HepG2 (cell line): ENCODE measurements around the gene IFIT1B. TPM values are rescaled to one million over a fixed set of nuclear protein-coding genes. Genes with fewer than 3 reads are reported as not detected.

Experiments used
- ATAC-seq: fragments of 200-7000 bp; cut with Tn5 transposase; 3 replicates; pipeline ENCODE4 v1.9.1; 2020; ENCODE audit warnings: mild to moderate bottlenecking, moderate library complexity
- BruUV-seq: library from RNA; stranded (reverse); fragments of 400-500 nt; replicated peaks from 2 replicates; lab custom pipeline; 2021; lab: Mats Ljungman, UMichigan
- CTCF ChIA-PET: fragments of 300-600 bp; formaldehyde crosslinking; extraction: SDS; loops from one replicate; lab custom pipeline; 2021; ENCODE audit warnings: low total read pairs, inconsistent platforms, low intra/inter-chr PET ratio; lab: Yijun Ruan, JAX
- POLR2A ChIA-PET: fragments of 350-600 bp; sonication (Branson Sonifier 250); formaldehyde crosslinking; loops from one replicate; lab custom pipeline; 2020; ENCODE audit warnings: antibody characterized with exemption, inconsistent platforms; lab: Yijun Ruan, JAX
- DNase-seq: peaks from one replicate; pipeline ENCODE4 v3.0.0-alpha.2; 2015; ENCODE audit warnings: low spot score
- FAIRE-seq: peaks from 3 replicates; lab custom pipeline; 2011; peaks lifted over from hg19 to GRCh38; lab: Jason Lieb, UNC
- H2AFZ ChIP-seq: one replicate; pipeline ENCODE4 v1.6.1; 2011; ENCODE audit warnings: low read length, inconsistent platforms
- H3K27ac ChIP-seq: fragments of 300-600 bp; 3 replicates; pipeline ENCODE4 v1.8.0; 2011; ENCODE audit warnings: mixed run types, mild to moderate bottlenecking, mixed read lengths, low read length, inconsistent platforms; ENCODE audit not compliant: insufficient read depth; ENCODE audit errors: extremely low read length
- H3K27me3 ChIP-seq, 2 experiments: fragments of 200-600 bp in 1 of 2; 2 replicates in 1 of 2; 3 replicates in 1 of 2; pipeline versions ENCODE4 v1.6.0 to v1.8.0; 2011; ENCODE audit warnings: low read length in 2 of 2, mild to moderate bottlenecking in 2 of 2, moderate library complexity in 2 of 2, inconsistent platforms in 1 of 2; ENCODE audit not compliant: insufficient read depth in 2 of 2, control insufficient read depth in 1 of 2
- H3K36me3 ChIP-seq, 2 experiments: fragments of 200-600 bp in 1 of 2; replicated peaks in 1 of 2; 2 replicates in 1 of 2; 3 replicates in 1 of 2; pipeline versions ENCODE4 v1.5.1 to v1.8.0; 2011; ENCODE audit warnings: low read length in 2 of 2, inconsistent platforms in 1 of 2; ENCODE audit not compliant: insufficient read depth in 2 of 2, control insufficient read depth in 1 of 2
- H3K4me1 ChIP-seq: 2 replicates; pipeline ENCODE4 v1.5.1; 2012; ENCODE audit warnings: low read length, inconsistent platforms; ENCODE audit not compliant: insufficient read depth
- H3K4me2 ChIP-seq: 2 replicates; pipeline ENCODE4 v1.6.0; 2011; ENCODE audit warnings: low read depth, low read length, inconsistent platforms
- H3K4me3 ChIP-seq, 3 experiments: fragments of 200-600 bp in 1 of 3; sonication (generic), shearing (Covaris generic) in 1 of 3; replicated peaks in 1 of 3; 2 replicates each; pipeline ENCODE4 v1.5.1; 2011 to 2016; ENCODE audit warnings: low read length in 3 of 3, inconsistent platforms in 2 of 3, low read depth in 2 of 3, mild to moderate bottlenecking in 2 of 3, control low read depth in 1 of 3, mixed read lengths in 1 of 3; ENCODE audit not compliant: insufficient read depth in 1 of 3
- H3K79me2 ChIP-seq: one replicate; pipeline ENCODE4 v1.6.1; 2011; ENCODE audit warnings: low read length, inconsistent platforms; ENCODE audit not compliant: insufficient read depth
- H3K9ac ChIP-seq: 2 replicates; pipeline ENCODE4 v1.6.0; 2011; ENCODE audit warnings: mild to moderate bottlenecking, low read depth, low read length, inconsistent platforms; ENCODE audit not compliant: insufficient read depth
- H3K9me3 ChIP-seq: 2 replicates; pipeline ENCODE4 v1.5.1; 2012; ENCODE audit warnings: mild to moderate bottlenecking, low read length
- H4K20me1 ChIP-seq: 2 replicates; pipeline ENCODE4 v1.6.0; 2011; ENCODE audit warnings: inconsistent platforms, mild to moderate bottlenecking, low read length, moderate library complexity; ENCODE audit not compliant: insufficient read depth
- BCL6 ChIP-seq: IDR thresholded peaks from 2 replicates; pipeline ENCODE4 v1.6.1; 2016; ENCODE audit warnings: missing genetic modification reagents, missing compliant biosample characterization
- CBX1 ChIP-seq: IDR thresholded peaks from one replicate; pipeline ENCODE4 v1.6.1; 2016; ENCODE audit warnings: antibody characterized with exemption, low read depth
- CCAR2 ChIP-seq: fragments of 200-400 bp; formaldehyde crosslinking; optimal IDR thresholded peaks from 2 replicates; pipeline ENCODE3; 2018; ENCODE audit warnings: low read depth, mild to moderate bottlenecking, low read length, moderate library complexity
- GFI1 ChIP-seq: sonication (generic); formaldehyde crosslinking; IDR thresholded peaks from 2 replicates; pipeline ENCODE4 v1.5.0; 2020; ENCODE audit warnings: missing genetic modification reagents, mild to moderate bottlenecking, borderline replicate concordance
- HOXA5 ChIP-seq: sonication (generic); formaldehyde crosslinking; IDR thresholded peaks from 2 replicates; pipeline ENCODE4 v1.4.0; 2020; ENCODE audit warnings: missing genetic modification reagents
- PHF21A ChIP-seq: sonication (generic); formaldehyde crosslinking; IDR thresholded peaks from 2 replicates; pipeline ENCODE4 v1.5.0; 2020; ENCODE audit warnings: mild to moderate bottlenecking, missing genetic modification reagents
- RARA ChIP-seq: IDR thresholded peaks from 2 replicates; pipeline ENCODE4 v1.6.1; 2016; ENCODE audit warnings: missing genetic modification reagents, missing compliant biosample characterization
- SOX13 ChIP-seq, 3 experiments: fragments of 450-650 bp in 1 of 3; sonication (generic) in 1 of 3; formaldehyde crosslinking in 1 of 3; IDR thresholded peaks in 2 of 3; conservative IDR thresholded peaks in 1 of 3; 2 replicates each; pipeline versions ENCODE4 v1.5.0 to v1.6.1; 2016 to 2020; ENCODE audit warnings: antibody characterized with exemption in 1 of 3, mild to moderate bottlenecking in 1 of 3, missing compliant biosample characterization in 1 of 3, missing genetic modification reagents in 1 of 3, moderate library complexity in 1 of 3
- SRY ChIP-seq: sonication (generic); formaldehyde crosslinking; IDR thresholded peaks from 2 replicates; pipeline ENCODE4 v1.8.0; 2022; ENCODE audit warnings: mild to moderate bottlenecking, missing genetic modification reagents
- ZFP37 ChIP-seq: sonication (generic); formaldehyde crosslinking; IDR thresholded peaks from 2 replicates; pipeline ENCODE4 v1.4.0; 2020; ENCODE audit warnings: missing genetic modification reagents, borderline replicate concordance
- ZNF446 ChIP-seq: sonication (generic); formaldehyde crosslinking; IDR thresholded peaks from 2 replicates; pipeline ENCODE4 v1.5.0; 2020; ENCODE audit warnings: mild to moderate bottlenecking, missing genetic modification reagents
- ZNF850 ChIP-seq: sonication (generic); formaldehyde crosslinking; conservative IDR thresholded peaks from 2 replicates; pipeline ENCODE4 v1.9.0; 2021; ENCODE audit warnings: mild to moderate bottlenecking, missing genetic modification reagents
- WGBS: methylation state at CpG from one replicate; pipeline ENCODE4 v1.1.6; 2017; ENCODE audit warnings: low lambda C conversion rate; 5-methylcytosine and 5-hydroxymethylcytosine counted together
- in situ Hi-C: cut with HindIII; loops from 2 replicates; pipeline ENCODE4 v1.10.0; 2017; ENCODE audit warnings: low pct_unique_long_range_greater_than_20kb; ENCODE audit not compliant: extremely low pct_ligation_motif_present
- intact Hi-C: fragments of 100-400 bp; cut with micrococcal nuclease; formaldehyde crosslinking; loops from one replicate; pipeline ENCODE4 v1.10.0; 2022; ENCODE audit not compliant: unreplicated experiment
- polyA plus RNA-seq, 8 experiments: library from polyadenylated mRNA; depleted of rRNA in 3 of 8; stranded (reverse) in 7 of 8; unstranded in 1 of 8; fragments of >200 nt; fragmentation: Illumina TruSeq in 4 of 8; extraction: Trizol in 4 of 8; gene quantifications; 2 replicates each; pipeline versions ENCODE4 v1.2.1 to v1.2.3, GENCODE V29; 2011 to 2016; ENCODE audit warnings: low read depth in 4 of 8, missing spikeins in 1 of 8, mixed read lengths in 1 of 8; ENCODE audit not compliant: insufficient read depth in 1 of 8
- total RNA-seq, 5 experiments: library from RNA; depleted of rRNA; stranded (reverse); fragments of >200 nt; fragmentation: Illumina TruSeq; extraction: Trizol; gene quantifications; 2 replicates each; pipeline ENCODE4 v1.2.3, GENCODE V29; 2016; ENCODE audit warnings: low read depth in 1 of 5
- TF ChIP-seq, protein P1 (sequence below), 2 experiments: sonication (generic) in 1 of 2; formaldehyde crosslinking in 1 of 2; IDR thresholded peaks; 2 replicates each; pipeline versions ENCODE4 v1.6.1 to v1.9.0; 2014 to 2022; ENCODE audit warnings: antibody characterized with exemption in 1 of 2, borderline replicate concordance in 1 of 2, inconsistent platforms in 1 of 2, low read depth in 1 of 2, missing genetic modification reagents in 1 of 2
- TF ChIP-seq, protein P2 (sequence below): sonication (generic); formaldehyde crosslinking; conservative IDR thresholded peaks from 2 replicates; pipeline ENCODE4 v1.8.1; 2023; ENCODE audit warnings: missing genetic modification reagents
- TF ChIP-seq, protein P3 (sequence below): sonication (generic); formaldehyde crosslinking; IDR thresholded peaks from 2 replicates; pipeline ENCODE4 v1.8.1; 2023; ENCODE audit warnings: missing genetic modification reagents, mild to moderate bottlenecking, borderline replicate concordance
- TF ChIP-seq, protein P4 (sequence below): sonication (generic); formaldehyde crosslinking; IDR thresholded peaks from 2 replicates; pipeline ENCODE4 v1.4.0; 2020; ENCODE audit warnings: missing genetic modification reagents

IFIT1B gene
- total and polyA plus RNA-seq, 2 of the 13 experiments (the other 11 are each of a cell fraction or from before 2014, with no cell fraction given), result not detected

DNA sequence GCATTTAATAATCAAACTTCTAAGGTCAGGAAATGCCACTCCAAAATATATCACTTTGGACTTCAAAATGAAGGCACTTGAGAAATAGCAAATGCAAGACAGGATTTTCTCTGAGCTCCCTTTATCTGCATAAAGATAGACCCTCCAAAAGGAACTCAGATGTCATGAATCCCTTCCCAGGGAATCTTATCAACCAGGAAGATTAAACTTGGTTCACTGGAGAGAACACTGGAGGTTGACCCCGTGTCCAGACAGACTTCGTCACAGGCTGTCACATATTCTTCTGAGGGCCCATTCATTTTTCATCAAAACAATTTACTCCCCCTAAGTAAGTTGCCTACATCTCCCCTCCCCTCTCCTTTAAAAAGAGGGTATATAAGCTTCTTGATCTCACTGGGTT is 28.9 kb upstream of the IFIT1B start:
- H3K27ac ChIP-seq, result no peak overlapping the region
- H3K9ac ChIP-seq, result no peak overlapping the region
- DNase-seq (no peak), ATAC-seq (no peak), FAIRE-seq (no peak)
- ChIA-PET CTCF (no interaction called here), POLR2A (no interaction called here)
- peaks cover 78% of the 10 kb centered on the region for H3K4me1 ChIP-seq
- no peaks in the 10 kb centered on the region for H3K79me2 ChIP-seq
- H3K9me3 ChIP-seq, result no peaks in the 10 kb centered on the region
- no peaks in the 10 kb centered on the region for H4K20me1 ChIP-seq
- no peak overlapping the region for H3K4me3 ChIP-seq
- H3K27me3 ChIP-seq, result no peaks in the 10 kb centered on the region
- H2AFZ ChIP-seq, result no peak overlapping the region
- in situ Hi-C loops, result no loop called here
- no TSS peak for BruUV-seq
- no peaks in the 10 kb centered on the region for H3K36me3 ChIP-seq
- 65% methylated on average over 2 of the region's 2 CpGs for WGBS
- intact Hi-C loops, result no loop called here
- H3K4me2 ChIP-seq, result no peak overlapping the region
- TF ChIP-seq CBX1, result no peak
- no peak for TF ChIP-seq GFI1 (CRISPR knock-in tag)
- no peak for TF ChIP-seq CCAR2
- TF ChIP-seq HOXA5 (CRISPR knock-in tag), result no peak
- TF ChIP-seq ZNF446 (CRISPR knock-in tag), result no peak
- no peak for TF ChIP-seq RARA (CRISPR knock-in tag)
- TF ChIP-seq ZFP37 (CRISPR knock-in tag), result no peak
- TF ChIP-seq SOX13 (IDR thresholded peaks at IDR 0.05), result no peak
- TF ChIP-seq SOX13 (CRISPR knock-in tag; conservative IDR thresholded peaks at IDR 0.05 in 1 of 2, IDR thresholded peaks at IDR 0.05 in 1 of 2), result no peak
- no peak for TF ChIP-seq BCL6 (CRISPR knock-in tag)
- TF ChIP-seq SRY (CRISPR knock-in tag), result no peak
- no peak for TF ChIP-seq ZNF850
- TF ChIP-seq, protein P1, sequence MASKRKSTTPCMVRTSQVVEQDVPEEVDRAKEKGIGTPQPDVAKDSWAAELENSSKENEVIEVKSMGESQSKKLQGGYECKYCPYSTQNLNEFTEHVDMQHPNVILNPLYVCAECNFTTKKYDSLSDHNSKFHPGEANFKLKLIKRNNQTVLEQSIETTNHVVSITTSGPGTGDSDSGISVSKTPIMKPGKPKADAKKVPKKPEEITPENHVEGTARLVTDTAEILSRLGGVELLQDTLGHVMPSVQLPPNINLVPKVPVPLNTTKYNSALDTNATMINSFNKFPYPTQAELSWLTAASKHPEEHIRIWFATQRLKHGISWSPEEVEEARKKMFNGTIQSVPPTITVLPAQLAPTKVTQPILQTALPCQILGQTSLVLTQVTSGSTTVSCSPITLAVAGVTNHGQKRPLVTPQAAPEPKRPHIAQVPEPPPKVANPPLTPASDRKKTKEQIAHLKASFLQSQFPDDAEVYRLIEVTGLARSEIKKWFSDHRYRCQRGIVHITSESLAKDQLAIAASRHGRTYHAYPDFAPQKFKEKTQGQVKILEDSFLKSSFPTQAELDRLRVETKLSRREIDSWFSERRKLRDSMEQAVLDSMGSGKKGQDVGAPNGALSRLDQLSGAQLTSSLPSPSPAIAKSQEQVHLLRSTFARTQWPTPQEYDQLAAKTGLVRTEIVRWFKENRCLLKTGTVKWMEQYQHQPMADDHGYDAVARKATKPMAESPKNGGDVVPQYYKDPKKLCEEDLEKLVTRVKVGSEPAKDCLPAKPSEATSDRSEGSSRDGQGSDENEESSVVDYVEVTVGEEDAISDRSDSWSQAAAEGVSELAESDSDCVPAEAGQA (IDR thresholded peaks at IDR 0.05; ENCODE audit: low read depth), result no peak
- TF ChIP-seq, protein P1 (CRISPR knock-in tag; IDR thresholded peaks at IDR 0.05; ENCODE audit: borderline replicate concordance), result no peak
- TF ChIP-seq, protein P2, sequence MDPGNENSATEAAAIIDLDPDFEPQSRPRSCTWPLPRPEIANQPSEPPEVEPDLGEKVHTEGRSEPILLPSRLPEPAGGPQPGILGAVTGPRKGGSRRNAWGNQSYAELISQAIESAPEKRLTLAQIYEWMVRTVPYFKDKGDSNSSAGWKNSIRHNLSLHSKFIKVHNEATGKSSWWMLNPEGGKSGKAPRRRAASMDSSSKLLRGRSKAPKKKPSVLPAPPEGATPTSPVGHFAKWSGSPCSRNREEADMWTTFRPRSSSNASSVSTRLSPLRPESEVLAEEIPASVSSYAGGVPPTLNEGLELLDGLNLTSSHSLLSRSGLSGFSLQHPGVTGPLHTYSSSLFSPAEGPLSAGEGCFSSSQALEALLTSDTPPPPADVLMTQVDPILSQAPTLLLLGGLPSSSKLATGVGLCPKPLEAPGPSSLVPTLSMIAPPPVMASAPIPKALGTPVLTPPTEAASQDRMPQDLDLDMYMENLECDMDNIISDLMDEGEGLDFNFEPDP (CRISPR knock-in tag), result no peak
- TF ChIP-seq, protein P3, sequence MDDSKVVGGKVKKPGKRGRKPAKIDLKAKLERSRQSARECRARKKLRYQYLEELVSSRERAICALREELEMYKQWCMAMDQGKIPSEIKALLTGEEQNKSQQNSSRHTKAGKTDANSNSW, result no peak
- TF ChIP-seq, protein P4, sequence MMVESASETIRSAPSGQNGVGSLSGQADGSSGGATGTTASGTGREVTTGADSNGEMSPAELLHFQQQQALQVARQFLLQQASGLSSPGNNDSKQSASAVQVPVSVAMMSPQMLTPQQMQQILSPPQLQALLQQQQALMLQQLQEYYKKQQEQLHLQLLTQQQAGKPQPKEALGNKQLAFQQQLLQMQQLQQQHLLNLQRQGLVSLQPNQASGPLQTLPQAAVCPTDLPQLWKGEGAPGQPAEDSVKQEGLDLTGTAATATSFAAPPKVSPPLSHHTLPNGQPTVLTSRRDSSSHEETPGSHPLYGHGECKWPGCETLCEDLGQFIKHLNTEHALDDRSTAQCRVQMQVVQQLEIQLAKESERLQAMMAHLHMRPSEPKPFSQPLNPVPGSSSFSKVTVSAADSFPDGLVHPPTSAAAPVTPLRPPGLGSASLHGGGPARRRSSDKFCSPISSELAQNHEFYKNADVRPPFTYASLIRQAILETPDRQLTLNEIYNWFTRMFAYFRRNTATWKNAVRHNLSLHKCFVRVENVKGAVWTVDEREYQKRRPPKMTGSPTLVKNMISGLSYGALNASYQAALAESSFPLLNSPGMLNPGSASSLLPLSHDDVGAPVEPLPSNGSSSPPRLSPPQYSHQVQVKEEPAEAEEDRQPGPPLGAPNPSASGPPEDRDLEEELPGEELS (CRISPR knock-in tag), result no peak
- no peak for TF ChIP-seq PHF21A
